ENCODE data around the gene PAX6.

Gene PAX6

DNA sequence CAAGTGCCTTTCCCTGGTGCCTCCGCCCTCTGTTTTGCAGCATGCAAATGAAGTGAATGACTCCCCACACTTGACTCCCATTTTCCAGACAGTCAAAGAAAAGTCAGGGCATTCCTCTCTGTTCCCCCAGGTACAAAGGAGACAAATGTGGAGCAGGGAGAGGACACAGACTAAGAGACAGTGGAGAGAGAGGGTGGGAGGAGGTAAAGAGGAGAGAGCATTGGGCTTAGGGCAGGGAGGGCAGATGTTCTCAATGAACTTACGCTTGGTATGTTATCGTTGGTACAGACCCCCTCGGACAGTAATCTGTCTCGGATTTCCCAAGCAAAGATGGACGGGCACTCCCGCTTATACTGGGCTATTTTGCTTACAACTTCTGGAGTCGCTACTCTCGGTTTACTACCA, 9.8 kb downstream of the PAX6 start:
- no peak for DNase-seq
- in situ Hi-C loops (cut with MboI; ENCODE audit: low pct_unique_long_range_greater_than_20kb, low sequenced_read_pairs), result no loop called here

GRCh38 chr11:31800398-31801265, 10.5 kb downstream of the PAX6 start:
- in situ Hi-C loops (cut with MboI; ENCODE audit: low pct_unique_long_range_greater_than_20kb, low sequenced_read_pairs), result no loop called here
- no peak for DNase-seq

GRCh38 chr11:31799435-31800397, 11.4 kb downstream of the PAX6 start:
- DNase-seq, result no peak
- in situ Hi-C loops (cut with MboI; ENCODE audit: low pct_unique_long_range_greater_than_20kb, low sequenced_read_pairs), result no loop called here

DNA sequence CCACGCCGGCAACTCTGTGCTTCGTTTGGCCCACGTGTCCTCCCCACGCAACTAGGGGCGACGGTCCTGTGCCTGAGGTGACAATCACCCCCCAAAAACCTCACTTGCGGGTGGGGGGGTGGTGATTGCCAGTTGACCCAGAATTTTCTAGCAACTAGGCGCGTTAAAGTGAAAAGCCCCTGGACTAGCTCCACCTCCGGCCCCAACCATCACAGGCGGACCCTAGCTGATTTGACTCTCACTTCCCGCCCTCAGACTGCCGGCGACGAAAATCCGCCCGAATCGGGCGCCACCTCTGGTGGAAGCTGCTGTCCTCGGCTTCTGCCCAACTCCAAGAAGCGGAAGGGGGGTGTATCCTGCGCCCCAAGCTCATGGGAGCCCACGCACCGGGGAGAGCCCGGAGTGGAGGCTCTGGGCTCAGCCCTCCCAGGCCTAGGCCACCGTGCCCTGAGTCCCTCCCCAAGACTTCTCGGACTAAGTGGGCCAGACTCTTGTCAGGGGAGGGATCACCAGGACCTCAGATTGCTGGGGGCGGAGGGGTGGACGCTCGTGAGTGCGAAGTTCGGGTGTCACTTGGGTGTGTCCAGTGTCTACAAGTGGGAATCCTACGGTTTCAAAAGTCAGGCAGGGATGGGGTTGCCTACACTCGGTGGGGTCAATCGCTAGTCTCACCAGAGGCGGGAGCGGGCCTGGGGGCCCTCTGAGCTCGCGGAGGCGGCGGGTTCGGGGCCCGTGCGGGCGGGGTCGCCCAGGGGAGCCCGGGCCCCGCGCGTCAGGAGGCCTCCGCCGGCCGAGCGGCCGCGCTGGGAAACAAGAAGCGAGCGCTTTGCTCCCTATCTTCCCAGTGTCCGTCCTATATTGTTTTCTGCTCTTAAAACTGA, 12.3 kb downstream of the PAX6 start:
- no peak for DNase-seq
- in situ Hi-C loops (cut with MboI; ENCODE audit: low pct_unique_long_range_greater_than_20kb, low sequenced_read_pairs), result no loop called here

GRCh38 chr11:31798057-31798553, 13.0 kb downstream of the PAX6 start:
- in situ Hi-C loops (cut with MboI; ENCODE audit: low pct_unique_long_range_greater_than_20kb, low sequenced_read_pairs), result no loop called here
- DNase-seq, result no peak

DNA sequence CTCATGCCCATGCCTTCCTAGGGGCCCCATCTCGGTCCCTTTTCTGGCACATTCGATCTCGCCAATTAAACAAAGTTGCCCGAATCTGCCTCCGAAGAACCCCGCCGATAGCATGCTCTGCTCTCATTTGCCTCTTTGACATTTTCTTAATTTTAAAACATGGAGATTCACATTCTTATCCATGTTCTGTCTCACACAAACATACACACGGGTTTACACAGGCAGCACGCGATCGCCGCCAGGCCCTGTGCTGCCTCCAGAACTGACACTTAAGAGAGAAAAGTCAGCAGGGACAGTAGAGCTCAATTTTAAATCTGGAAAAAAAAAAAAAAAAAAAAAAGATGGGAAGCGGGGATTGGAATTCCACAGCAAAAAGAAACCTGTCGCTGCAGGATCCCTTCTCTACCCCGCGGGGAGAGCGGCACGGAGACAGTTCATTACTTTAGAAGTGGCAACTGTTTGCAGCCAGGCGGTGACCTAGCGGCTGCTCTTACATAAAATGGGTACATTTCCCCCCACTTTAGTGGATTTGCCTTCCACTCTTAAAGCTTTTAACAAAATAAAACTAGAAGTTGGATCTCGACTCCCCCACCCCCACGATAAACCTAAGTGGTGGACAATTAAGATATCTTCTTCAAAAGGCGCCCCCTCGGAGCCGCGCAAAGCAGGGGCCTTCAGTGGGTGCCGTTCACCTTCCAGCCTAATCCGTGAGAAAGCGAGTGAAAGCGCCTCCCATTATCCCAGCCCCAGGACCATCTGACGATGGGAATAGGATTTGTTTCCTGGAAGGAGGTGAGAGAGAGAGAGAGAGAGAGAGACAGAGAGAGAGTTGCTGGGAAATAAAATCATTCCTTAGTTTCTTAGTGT, 13.7 kb downstream of the PAX6 start:
- DNase-seq, result no peak
- in situ Hi-C loops (cut with MboI; ENCODE audit: low pct_unique_long_range_greater_than_20kb, low sequenced_read_pairs), result no loop called here

DNA sequence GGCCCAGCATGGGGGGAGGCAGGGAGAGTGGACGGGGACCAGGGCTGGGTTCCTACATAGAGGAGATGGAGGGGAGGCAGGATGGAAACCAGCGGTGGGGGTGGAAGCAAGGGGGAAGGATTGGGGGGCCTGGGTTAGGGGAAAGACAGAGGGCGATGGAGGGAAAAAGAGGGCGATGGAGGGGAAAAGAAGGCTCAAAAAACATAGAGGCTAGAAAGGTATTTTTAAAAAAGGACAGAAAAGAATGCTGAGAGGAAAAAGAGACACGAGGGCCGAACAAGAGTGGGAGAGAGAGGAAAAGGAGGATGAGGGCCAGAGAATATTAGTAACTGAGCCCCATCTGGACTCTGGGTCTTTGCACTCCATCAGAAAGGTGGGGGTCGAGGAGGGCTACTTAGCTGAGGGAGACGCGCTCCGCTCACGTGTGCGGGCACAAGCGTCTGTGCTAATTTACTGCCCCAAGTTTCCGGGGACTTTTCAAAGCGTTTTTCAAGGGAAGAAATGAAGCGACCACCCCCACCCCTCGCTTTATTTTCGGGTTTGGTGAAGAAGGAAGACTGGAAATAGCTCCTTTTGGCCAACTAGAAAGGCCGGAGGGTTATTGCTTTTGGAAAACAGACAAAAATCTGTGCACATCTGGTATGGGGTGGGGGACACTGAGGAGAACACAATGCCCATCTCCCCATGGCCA, 14.5 kb downstream of the PAX6 start:
- no peak for DNase-seq
- in situ Hi-C loops (cut with MboI; ENCODE audit: low pct_unique_long_range_greater_than_20kb, low sequenced_read_pairs), result no loop called here

GRCh38 chr11:31795706-31796498, 15.2 kb downstream of the PAX6 start:
- in situ Hi-C loops (cut with MboI; ENCODE audit: low pct_unique_long_range_greater_than_20kb, low sequenced_read_pairs), result no loop called here

GRCh38 chr11:31794548-31794947, 16.6 kb downstream of the PAX6 start:
- no peak for DNase-seq

More at GRCh38 chr11:31795706-31796498, 15.2 kb downstream of the PAX6 start:
- DNase-seq, result no peak

GRCh38 chr11:31793264-31793663, 17.9 kb downstream of the PAX6 start:
- in situ Hi-C loops (cut with MboI; ENCODE audit: low pct_unique_long_range_greater_than_20kb, low sequenced_read_pairs), result no loop called here
- DNase-seq, result no peak

More at GRCh38 chr11:31794548-31794947, 16.6 kb downstream of the PAX6 start:
- in situ Hi-C loops (cut with MboI; ENCODE audit: low pct_unique_long_range_greater_than_20kb, low sequenced_read_pairs), result no loop called here

DNA sequence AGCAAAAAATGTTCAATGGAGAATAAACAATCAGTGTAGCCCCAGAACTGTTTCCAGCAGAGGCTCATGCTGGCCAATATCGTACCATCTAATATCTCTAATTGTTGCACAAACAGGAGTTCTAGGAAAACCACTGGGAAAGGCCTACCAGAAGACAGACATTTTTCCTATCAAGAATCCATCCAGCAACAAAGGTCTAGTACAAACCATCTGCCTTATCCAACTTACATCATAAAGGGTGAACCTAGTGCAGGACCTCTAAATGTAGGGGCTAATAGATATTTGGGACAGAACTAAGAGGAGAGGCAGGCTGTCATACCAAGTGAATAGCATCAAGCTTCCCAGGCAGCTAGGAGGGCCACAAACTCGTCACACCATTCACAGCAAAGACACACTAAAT, 18.7 kb downstream of the PAX6 start:
- in situ Hi-C loops (cut with MboI; ENCODE audit: low pct_unique_long_range_greater_than_20kb, low sequenced_read_pairs), result no loop called here
- DNase-seq, result no peak

DNA sequence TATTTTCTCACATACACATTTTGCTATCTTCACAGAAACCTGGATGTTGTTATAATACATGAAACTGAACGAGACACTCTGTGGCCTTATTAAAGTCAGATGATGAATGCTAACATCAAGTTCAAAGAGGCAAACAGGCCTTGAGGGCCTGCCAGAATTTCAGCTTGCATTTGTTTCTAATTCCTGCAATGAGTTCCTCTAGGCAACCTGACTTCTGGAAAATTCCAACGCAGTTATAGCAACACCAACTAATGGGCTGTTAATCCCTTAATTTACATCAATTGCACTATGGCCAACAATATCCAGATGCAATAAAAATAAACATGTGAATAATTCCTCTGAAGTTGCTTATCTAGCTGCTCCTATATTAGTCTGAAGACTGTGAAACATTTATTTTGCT, 19.1 kb downstream of the PAX6 start:
- in situ Hi-C loops (cut with MboI; ENCODE audit: low pct_unique_long_range_greater_than_20kb, low sequenced_read_pairs), result no loop called here
- no peak for DNase-seq

- in situ Hi-C loops (cut with MboI; ENCODE audit: low pct_unique_long_range_greater_than_20kb, low sequenced_read_pairs), result no loop called here
- no peak for DNase-seq
Measured at GRCh38 chr11:31790649-31791048, 20.5 kb downstream of the PAX6 start.

DNA sequence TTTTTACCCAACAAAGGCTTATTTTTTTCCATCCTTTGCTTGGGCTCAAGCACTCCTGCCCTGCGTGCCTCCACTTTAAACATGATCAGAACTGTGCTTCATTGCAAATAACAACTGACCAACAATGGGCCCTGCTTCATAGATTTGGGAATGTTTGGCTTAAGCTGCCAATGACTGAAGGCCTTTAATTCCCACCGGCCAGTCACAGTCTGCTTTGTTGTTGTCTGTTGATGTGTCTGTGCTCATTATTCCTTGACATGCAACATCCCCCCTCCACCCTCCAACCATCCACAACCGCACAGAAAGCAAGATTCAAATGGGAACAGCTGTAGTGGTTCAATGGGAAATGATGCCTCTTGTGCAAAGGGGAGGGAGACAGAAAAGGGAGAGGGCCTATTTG, 23.0 kb downstream of the PAX6 start:
- no peak for DNase-seq
- in situ Hi-C loops (cut with MboI; ENCODE audit: low pct_unique_long_range_greater_than_20kb, low sequenced_read_pairs), result no loop called here

- no peak for DNase-seq
- in situ Hi-C loops (cut with MboI; ENCODE audit: low pct_unique_long_range_greater_than_20kb, low sequenced_read_pairs), result no loop called here
Measured at GRCh38 chr11:31786996-31787685, 24.0 kb downstream of the PAX6 start.

DNA sequence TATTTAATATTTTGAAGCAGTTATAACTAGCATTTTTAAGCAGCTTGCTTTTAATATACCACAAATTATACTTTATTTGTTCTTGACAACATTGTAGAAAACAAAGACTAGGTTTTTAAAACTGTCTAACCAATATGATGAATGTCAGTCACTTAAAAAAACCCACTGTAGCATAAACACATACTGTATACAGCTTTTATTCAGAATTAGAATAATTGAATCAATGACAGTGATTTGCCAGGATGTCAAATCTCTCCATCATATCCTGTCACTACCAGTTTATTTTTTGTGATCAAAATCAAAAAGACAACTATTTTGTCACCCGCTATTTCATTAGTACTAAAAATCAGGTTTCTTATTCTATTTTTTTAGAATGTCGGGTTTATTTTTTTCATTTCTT, 26.5 kb downstream of the PAX6 start:
- no peak for DNase-seq
- in situ Hi-C loops (cut with MboI; ENCODE audit: low pct_unique_long_range_greater_than_20kb, low sequenced_read_pairs), result no loop called here
